ENCODE measurements around the gene MAMLD1. TPM values are rescaled to one million over a fixed set of nuclear protein-coding genes. Genes with fewer than 3 reads are reported as not detected.

MAMLD1 gene
- total RNA-seq, 4 donors from 2014 or later: 0.20 to 1.2 (median 0.95) TPM; not detected in 1

- intact Hi-C loops (cut with DNase I; ENCODE audit: low total_unique reads): no loop called here
- Histone ChIP-seq H3K4me3 (no peak overlapping the region), H3K27me3 (no peaks in the 10 kb centered on the region), H3K4me1 (no peaks in the 10 kb centered on the region), H3K9me3 (no peaks in the 10 kb centered on the region), H3K36me3 (no peaks in the 10 kb centered on the region), H3K27ac (no peak overlapping the region)
- DNase-seq: no peak
- TF ChIP-seq POLR2AphosphoS5 (IDR thresholded peaks at IDR 0.05) (no peak), EP300 (IDR thresholded peaks at IDR 0.05; ENCODE audit: low read depth) (no peak), POLR2A (IDR thresholded peaks at IDR 0.05) (no peak)
- TF ChIP-seq, protein P1, sequence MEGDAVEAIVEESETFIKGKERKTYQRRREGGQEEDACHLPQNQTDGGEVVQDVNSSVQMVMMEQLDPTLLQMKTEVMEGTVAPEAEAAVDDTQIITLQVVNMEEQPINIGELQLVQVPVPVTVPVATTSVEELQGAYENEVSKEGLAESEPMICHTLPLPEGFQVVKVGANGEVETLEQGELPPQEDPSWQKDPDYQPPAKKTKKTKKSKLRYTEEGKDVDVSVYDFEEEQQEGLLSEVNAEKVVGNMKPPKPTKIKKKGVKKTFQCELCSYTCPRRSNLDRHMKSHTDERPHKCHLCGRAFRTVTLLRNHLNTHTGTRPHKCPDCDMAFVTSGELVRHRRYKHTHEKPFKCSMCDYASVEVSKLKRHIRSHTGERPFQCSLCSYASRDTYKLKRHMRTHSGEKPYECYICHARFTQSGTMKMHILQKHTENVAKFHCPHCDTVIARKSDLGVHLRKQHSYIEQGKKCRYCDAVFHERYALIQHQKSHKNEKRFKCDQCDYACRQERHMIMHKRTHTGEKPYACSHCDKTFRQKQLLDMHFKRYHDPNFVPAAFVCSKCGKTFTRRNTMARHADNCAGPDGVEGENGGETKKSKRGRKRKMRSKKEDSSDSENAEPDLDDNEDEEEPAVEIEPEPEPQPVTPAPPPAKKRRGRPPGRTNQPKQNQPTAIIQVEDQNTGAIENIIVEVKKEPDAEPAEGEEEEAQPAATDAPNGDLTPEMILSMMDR (IDR thresholded peaks at IDR 0.05): no peak
- in situ Hi-C loops (cut with MboI; ENCODE audit: low pct_ligation_motif_present in 1 of 4, low pct_unique_long_range_greater_than_20kb in 1 of 4, low sequenced_read_pairs in 3 of 4): no loop called here
- 58% methylated on average over 3 of the region's 4 CpGs; no CpG with 5 or more reads in 1 of the 2 donors for WGBS, 2 donors (ENCODE audit: low coverage in 1 of 2)
Measured at GRCh38 chrX:150517303-150517910, 154.3 kb downstream of the MAMLD1 start.

GRCh38 chrX:150522494-150522893 lies 159.4 kb downstream of the MAMLD1 start:
- Histone ChIP-seq H3K9me3 (no peaks in the 10 kb centered on the region), H3K4me3 (no peak overlapping the region), H3K36me3 (no peaks in the 10 kb centered on the region), H3K27ac (no peak overlapping the region), H3K4me1 (no peaks in the 10 kb centered on the region), H3K27me3 (no peaks in the 10 kb centered on the region)
- 80 to 86% methylated on average over 2 of the region's 2 CpGs for WGBS, 2 donors (ENCODE audit: low coverage in 1 of 2)
- no peak for TF ChIP-seq POLR2AphosphoS5 (IDR thresholded peaks at IDR 0.05)
- TF ChIP-seq, protein P1 (IDR thresholded peaks at IDR 0.05): no peak
- no peak for TF ChIP-seq POLR2A (IDR thresholded peaks at IDR 0.05)
- no peak for TF ChIP-seq EP300 (IDR thresholded peaks at IDR 0.05; ENCODE audit: low read depth)
- intact Hi-C loops (cut with DNase I; ENCODE audit: low total_unique reads) (no loop called here), in situ Hi-C loops (cut with MboI; ENCODE audit: low pct_ligation_motif_present in 1 of 4, low pct_unique_long_range_greater_than_20kb in 1 of 4, low sequenced_read_pairs in 3 of 4) (no loop called here)
- no peak for DNase-seq

- in situ Hi-C loops (cut with MboI; ENCODE audit: low pct_ligation_motif_present in 1 of 4, low pct_unique_long_range_greater_than_20kb in 1 of 4, low sequenced_read_pairs in 3 of 4) (no loop called here), intact Hi-C loops (cut with DNase I; ENCODE audit: low total_unique reads) (no loop called here)
- H3K27ac ChIP-seq: no peak overlapping the region
- TF ChIP-seq POLR2A (IDR thresholded peaks at IDR 0.05): no peak
- no peak for TF ChIP-seq POLR2AphosphoS5 (IDR thresholded peaks at IDR 0.05)
- TF ChIP-seq, protein P1 (IDR thresholded peaks at IDR 0.05): no peak
- TF ChIP-seq EP300 (IDR thresholded peaks at IDR 0.05; ENCODE audit: low read depth): no peak
- no peaks in the 10 kb centered on the region for H3K36me3 ChIP-seq
- no peaks in the 10 kb centered on the region for H3K4me1 ChIP-seq
- H3K27me3 ChIP-seq: no peaks in the 10 kb centered on the region
- H3K4me3 ChIP-seq: no peak overlapping the region
- no peaks in the 10 kb centered on the region for H3K9me3 ChIP-seq
- WGBS, 2 donors (ENCODE audit: low coverage in 1 of 2): 73% methylated on average over 10 of the region's 10 CpGs; no CpG with 5 or more reads in 1 of the 2 donors
- no peak for DNase-seq
Measured at GRCh38 chrX:150525061-150525919, 162.2 kb downstream of the MAMLD1 start.

DNA sequence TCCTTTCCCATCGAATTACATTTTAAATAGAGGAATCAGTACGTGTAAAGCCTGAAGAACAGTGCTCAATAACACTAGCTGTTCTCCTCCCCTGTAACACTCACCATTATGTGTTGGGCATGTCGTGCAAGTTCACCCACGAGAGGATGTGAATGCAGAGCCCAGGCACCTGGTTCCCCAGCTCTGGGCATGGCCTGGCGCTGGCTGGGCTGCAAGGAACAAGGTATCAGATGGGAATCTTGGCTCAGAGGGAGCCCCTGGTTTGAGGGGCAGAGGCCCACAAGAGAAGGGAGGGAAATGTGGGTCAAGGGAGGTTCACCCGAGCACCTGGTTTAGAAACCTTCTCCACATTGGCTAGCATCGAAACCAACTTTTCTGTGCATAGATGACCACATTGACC lies 163.6 kb downstream of the MAMLD1 start:
- TF ChIP-seq POLR2A (IDR thresholded peaks at IDR 0.05) (no peak), EP300 (IDR thresholded peaks at IDR 0.05; ENCODE audit: low read depth) (no peak), POLR2AphosphoS5 (IDR thresholded peaks at IDR 0.05) (no peak)
- TF ChIP-seq, protein P1 (IDR thresholded peaks at IDR 0.05): no peak
- H3K9me3 ChIP-seq: no peaks in the 10 kb centered on the region
- H3K27me3 ChIP-seq: no peaks in the 10 kb centered on the region
- no peak for DNase-seq
- no peak overlapping the region for H3K4me3 ChIP-seq
- 73% methylated on average over 7 of the region's 7 CpGs; no CpG with 5 or more reads in 1 of the 2 donors for WGBS, 2 donors (ENCODE audit: low coverage in 1 of 2)
- no peaks in the 10 kb centered on the region for H3K4me1 ChIP-seq
- intact Hi-C loops (cut with DNase I; ENCODE audit: low total_unique reads) (no loop called here), in situ Hi-C loops (cut with MboI; ENCODE audit: low pct_ligation_motif_present in 1 of 4, low pct_unique_long_range_greater_than_20kb in 1 of 4, low sequenced_read_pairs in 3 of 4) (no loop called here)
- no peak overlapping the region for H3K27ac ChIP-seq
- no peaks in the 10 kb centered on the region for H3K36me3 ChIP-seq

Measured in transverse colon (tissue), 4 donors.